Keratinocyte (primary cell): ENCODE measurements around the gene LGALS14. TPM values are rescaled to one million over a fixed set of nuclear protein-coding genes. Genes with fewer than 3 reads are reported as not detected.

Source experiments
- DNase-seq: peaks from one replicate; pipeline ENCODE4 v3.0.0-alpha.2; 2011; ENCODE audit warnings: low read depth, missing footprints, low spot score
- FAIRE-seq: peaks from 2 replicates; lab custom pipeline; 2011; peaks lifted over from hg19 to GRCh38; lab: Jason Lieb, UNC
- H2AFZ ChIP-seq: 2 replicates; pipeline ENCODE4 v1.6.0; 2012; ENCODE audit warnings: low read length, control low read depth, inconsistent platforms; ENCODE audit not compliant: control insufficient read depth
- H3K27ac ChIP-seq: 2 replicates; pipeline ENCODE4 v1.5.1; 2011; ENCODE audit warnings: low read length; ENCODE audit not compliant: control insufficient read depth, insufficient read depth
- H3K27me3 ChIP-seq: 3 replicates; pipeline ENCODE4 v1.6.0; 2011; ENCODE audit warnings: low read length; ENCODE audit not compliant: control insufficient read depth, insufficient read depth; ENCODE audit errors: extremely low read depth
- H3K36me3 ChIP-seq, 2 experiments: 2 replicates in 1 of 2; 3 replicates in 1 of 2; pipeline ENCODE4 v1.5.1; 2011; ENCODE audit warnings: low read length in 2 of 2, mild to moderate bottlenecking in 1 of 2; ENCODE audit not compliant: control insufficient read depth in 2 of 2, insufficient read depth in 2 of 2; ENCODE audit errors: extremely low read depth in 1 of 2
- H3K4me1 ChIP-seq: 3 replicates; pipeline ENCODE4 v1.5.1; 2011; ENCODE audit warnings: low read length; ENCODE audit not compliant: control insufficient read depth, insufficient read depth; ENCODE audit errors: extremely low read depth
- H3K4me2 ChIP-seq: 3 replicates; pipeline ENCODE4 v1.6.0; 2011; ENCODE audit warnings: low read depth, low read length; ENCODE audit not compliant: control insufficient read depth, insufficient read depth; ENCODE audit errors: extremely low read depth
- H3K4me3 ChIP-seq, 3 experiments: fragments of 200-600 bp in 1 of 3; sonication (generic) in 1 of 3; 2 replicates in 2 of 3; 3 replicates in 1 of 3; pipeline ENCODE4 v1.5.1; 2011 to 2016; ENCODE audit warnings: low read length in 3 of 3, mild to moderate bottlenecking in 3 of 3, control low read depth in 2 of 3, inconsistent platforms in 1 of 3, low read depth in 1 of 3, mixed read lengths in 1 of 3, mixed run types in 1 of 3, moderate library complexity in 1 of 3; ENCODE audit not compliant: control insufficient read depth in 2 of 3, insufficient read depth in 2 of 3; ENCODE audit errors: extremely low read depth in 1 of 3
- H3K79me2 ChIP-seq: 2 replicates; pipeline ENCODE4 v1.6.0; 2012; ENCODE audit warnings: low read length; ENCODE audit not compliant: control insufficient read depth, insufficient read depth
- H3K9ac ChIP-seq: 3 replicates; pipeline ENCODE4 v1.6.0; 2011; ENCODE audit warnings: low read length; ENCODE audit not compliant: control insufficient read depth, insufficient read depth; ENCODE audit errors: extremely low read depth
- H3K9me1 ChIP-seq: 3 replicates; pipeline ENCODE4 v1.6.0; 2011; ENCODE audit warnings: low read length; ENCODE audit not compliant: control insufficient read depth, insufficient read depth; ENCODE audit errors: extremely low read depth
- H3K9me3 ChIP-seq: 2 replicates; pipeline ENCODE4 v1.5.1; 2012; ENCODE audit warnings: low read depth, low read length; ENCODE audit not compliant: control insufficient read depth
- H4K20me1 ChIP-seq: 3 replicates; pipeline ENCODE4 v1.6.0; 2011; ENCODE audit warnings: low read length; ENCODE audit not compliant: control insufficient read depth, insufficient read depth; ENCODE audit errors: extremely low read depth
- EZH2 ChIP-seq: IDR thresholded peaks from one replicate; pipeline ENCODE4 v1.6.1; 2012; ENCODE audit warnings: inconsistent platforms, mild to moderate bottlenecking, low read length, moderate library complexity
- dilution Hi-C: fragments of 300-500 bp; cut with MboI; formaldehyde crosslinking; loops from one replicate; pipeline ENCODE4 v1.7.0; 2020; ENCODE audit warnings: low sequenced_read_pairs; ENCODE audit not compliant: extremely low pct_ligation_motif_present
- polyA minus RNA-seq, 3 experiments: library from RNA; depleted of rRNA, polyadenylated mRNA; stranded (reverse); fragments of >200 nt; gene quantifications; 1 replicate in 1 of 3; 2 replicates in 1 of 3; 3 replicates in 1 of 3; pipeline ENCODE4 v1.2.3, GENCODE V29; 2011
- polyA plus RNA-seq, 5 experiments: library from polyadenylated mRNA; depleted of rRNA in 3 of 5; stranded (reverse) in 3 of 5; stranded (forward) in 1 of 5; unstranded in 1 of 5; fragments of >200 nt; gene quantifications; 1 replicate in 1 of 5; 2 replicates in 3 of 5; 3 replicates in 1 of 5; pipeline versions ENCODE4 v1.2.1 to v1.2.3, GENCODE V29; 2011 to 2012; ENCODE audit warnings: missing spikeins in 2 of 5, low read depth in 1 of 5, low replicate concordance in 1 of 5
- TF ChIP-seq, protein P1 (sequence below), 3 experiments: IDR thresholded peaks in 1 of 3; conservative IDR thresholded peaks in 1 of 3; optimal IDR thresholded peaks in 1 of 3; 2 replicates in 2 of 3; 3 replicates in 1 of 3; pipeline versions ENCODE3 to v1.5.1; 2011; ENCODE audit warnings: low read length in 3 of 3, mild to moderate bottlenecking in 3 of 3, moderate library complexity in 2 of 3, control low read depth in 1 of 3, inconsistent platforms in 1 of 3; ENCODE audit not compliant: insufficient read depth in 2 of 3; ENCODE audit errors: extremely low read depth in 1 of 3

LGALS14 gene, protein sequence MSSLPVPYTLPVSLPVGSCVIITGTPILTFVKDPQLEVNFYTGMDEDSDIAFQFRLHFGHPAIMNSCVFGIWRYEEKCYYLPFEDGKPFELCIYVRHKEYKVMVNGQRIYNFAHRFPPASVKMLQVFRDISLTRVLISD
- polyA plus RNA-seq, result not detected in 3 replicates
- not detected for polyA plus RNA-seq (2011; ENCODE audit: low read depth)
- not detected in 2 replicates for polyA plus RNA-seq (2011; cell fraction: cytosol; rRNA removed)
- not detected in 2 replicates for polyA plus RNA-seq (2011; cell fraction: nucleus; rRNA removed)
- polyA plus RNA-seq (2012; ENCODE audit: low replicate concordance), result not detected in 2 replicates
- not detected in 3 replicates for polyA minus RNA-seq
- not detected for polyA minus RNA-seq (2011; cell fraction: cytosol; rRNA and poly(A)+ RNA removed)
- not detected in 2 replicates for polyA minus RNA-seq (2011; cell fraction: nucleus; rRNA and poly(A)+ RNA removed)

GRCh38 chr19:39704181-39705044 is at the start of gene LGALS14:
Gene LGALS14 (plus strand): TSS chr19:39704481. CDS start chr19:39704529, 48 bp downstream.
- dilution Hi-C loops, result no loop called here
- Histone ChIP-seq H3K9me3 (no peaks in the 10 kb centered on the region), H3K4me1 (no peaks in the 10 kb centered on the region), H3K9me1 (no peaks in the 10 kb centered on the region), H3K27ac (no peak within 1 kb of the TSS), H3K27me3 (no peaks in the 10 kb centered on the region), H3K79me2 (no peaks in the 10 kb centered on the region), H3K9ac (no peak within 1 kb of the TSS), H2AFZ (no peak within 1 kb of the TSS), H4K20me1 (no peaks in the 10 kb centered on the region), H3K4me2 (no peak within 1 kb of the TSS), H3K4me3 (no peak within 1 kb of the TSS), H3K36me3 (no peaks in the 10 kb centered on the region)
- DNase-seq, result no peak
- no peak for FAIRE-seq
- TF ChIP-seq, protein P1, sequence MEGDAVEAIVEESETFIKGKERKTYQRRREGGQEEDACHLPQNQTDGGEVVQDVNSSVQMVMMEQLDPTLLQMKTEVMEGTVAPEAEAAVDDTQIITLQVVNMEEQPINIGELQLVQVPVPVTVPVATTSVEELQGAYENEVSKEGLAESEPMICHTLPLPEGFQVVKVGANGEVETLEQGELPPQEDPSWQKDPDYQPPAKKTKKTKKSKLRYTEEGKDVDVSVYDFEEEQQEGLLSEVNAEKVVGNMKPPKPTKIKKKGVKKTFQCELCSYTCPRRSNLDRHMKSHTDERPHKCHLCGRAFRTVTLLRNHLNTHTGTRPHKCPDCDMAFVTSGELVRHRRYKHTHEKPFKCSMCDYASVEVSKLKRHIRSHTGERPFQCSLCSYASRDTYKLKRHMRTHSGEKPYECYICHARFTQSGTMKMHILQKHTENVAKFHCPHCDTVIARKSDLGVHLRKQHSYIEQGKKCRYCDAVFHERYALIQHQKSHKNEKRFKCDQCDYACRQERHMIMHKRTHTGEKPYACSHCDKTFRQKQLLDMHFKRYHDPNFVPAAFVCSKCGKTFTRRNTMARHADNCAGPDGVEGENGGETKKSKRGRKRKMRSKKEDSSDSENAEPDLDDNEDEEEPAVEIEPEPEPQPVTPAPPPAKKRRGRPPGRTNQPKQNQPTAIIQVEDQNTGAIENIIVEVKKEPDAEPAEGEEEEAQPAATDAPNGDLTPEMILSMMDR (optimal IDR thresholded peaks at IDR 0.05 in 1 of 3, IDR thresholded peaks at IDR 0.05 in 1 of 3, conservative IDR thresholded peaks at IDR 0.05 in 1 of 3; ENCODE audit: extremely low read depth in 1 of 3, insufficient read depth in 2 of 3, low read length in 3 of 3), result no peak
- no peak for TF ChIP-seq EZH2

DNA sequence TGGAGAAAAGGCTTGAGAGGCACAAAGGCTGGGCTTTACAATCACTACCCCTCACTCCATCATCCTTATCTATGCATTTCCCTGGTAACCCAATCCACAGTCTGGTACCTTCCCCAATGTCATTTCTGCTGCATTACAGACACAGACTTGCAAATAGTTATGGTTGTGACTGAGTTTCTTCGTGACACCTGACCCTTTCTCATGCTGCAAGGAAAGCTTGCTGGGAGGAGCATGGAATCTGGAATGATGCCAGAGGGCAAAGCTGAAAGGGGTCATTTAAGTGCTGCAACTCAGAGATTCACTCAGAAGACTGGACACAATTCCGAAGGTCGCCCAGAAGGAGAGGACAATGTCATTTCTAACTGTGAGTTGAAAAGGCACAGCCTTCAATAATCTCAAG is 48.7 kb upstream of the LGALS14 start, which contains the start of gene LGALS16:
TSS of gene LGALS16 (plus strand) at position 301 of the 400 bp plus-strand sequence. CDS start at position 350, 49 bp downstream.
- no peaks in the 10 kb centered on the region for H3K36me3 ChIP-seq
- TF ChIP-seq, protein P1 (optimal IDR thresholded peaks at IDR 0.05 in 1 of 3, IDR thresholded peaks at IDR 0.05 in 1 of 3, conservative IDR thresholded peaks at IDR 0.05 in 1 of 3; ENCODE audit: extremely low read depth in 1 of 3, insufficient read depth in 2 of 3, low read length in 3 of 3), result no peak
- TF ChIP-seq EZH2, result no peak
- FAIRE-seq (no peak), DNase-seq (no peak)
- H3K4me3 ChIP-seq, result no peak within 1 kb of the TSS
- no peaks in the 10 kb centered on the region for H3K27me3 ChIP-seq
- no peak within 1 kb of the TSS for H3K27ac ChIP-seq
- no peak within 1 kb of the TSS for H2AFZ ChIP-seq
- H3K79me2 ChIP-seq, result no peaks in the 10 kb centered on the region
- H3K4me1 ChIP-seq, result no peaks in the 10 kb centered on the region
- no peaks in the 10 kb centered on the region for H4K20me1 ChIP-seq
- no peak within 1 kb of the TSS for H3K9ac ChIP-seq
- dilution Hi-C loops, result loop anchor here (5.0 kb wide), 1 partner anchor 93 kb away; no protein-coding TSS in a partner anchor
- H3K4me2 ChIP-seq, result no peak within 1 kb of the TSS
- H3K9me1 ChIP-seq, result no peaks in the 10 kb centered on the region
- no peaks in the 10 kb centered on the region for H3K9me3 ChIP-seq
